HEK293 (cell line): ENCODE results near the gene CASKIN1.

Source experiments
- GFI1B ChIP-seq: fragments of 450-650 bp; formaldehyde crosslinking; IDR thresholded peaks from 2 replicates; pipeline ENCODE4 v1.5.1; 2016; ENCODE audit warnings: missing biosample characterization, missing genetic modification characterization
- HIC1 ChIP-seq: fragments of 450-650 bp; formaldehyde crosslinking; IDR thresholded peaks from 2 replicates; pipeline ENCODE4 v1.5.1; 2016; ENCODE audit warnings: missing biosample characterization, missing genetic modification characterization
- PATZ1 ChIP-seq: fragments of 450-650 bp; formaldehyde crosslinking; IDR thresholded peaks from 2 replicates; pipeline ENCODE4 v1.5.1; 2016; ENCODE audit warnings: missing biosample characterization, missing genetic modification characterization
- PBX3 ChIP-seq: sonication (generic); formaldehyde crosslinking; IDR thresholded peaks from 2 replicates; pipeline ENCODE4 v1.8.1; 2022; ENCODE audit warnings: mild to moderate bottlenecking, moderate library complexity, missing genetic modification reagents
- PRDM10 ChIP-seq: fragments of 450-650 bp; formaldehyde crosslinking; IDR thresholded peaks from 2 replicates; pipeline ENCODE4 v1.5.1; 2016; ENCODE audit warnings: missing biosample characterization, missing genetic modification characterization
- SCRT2 ChIP-seq: fragments of 450-650 bp; formaldehyde crosslinking; IDR thresholded peaks from 2 replicates; pipeline ENCODE4 v1.5.1; 2016; ENCODE audit warnings: missing biosample characterization, missing genetic modification characterization
- ZBTB11 ChIP-seq: fragments of 450-650 bp; formaldehyde crosslinking; conservative IDR thresholded peaks from 2 replicates; pipeline ENCODE4 v1.5.1; 2016; ENCODE audit warnings: low read depth, missing biosample characterization, missing genetic modification characterization
- ZBTB44 ChIP-seq: fragments of 450-650 bp; IDR thresholded peaks from 2 replicates; pipeline ENCODE4 v1.5.1; 2018; ENCODE audit warnings: missing biosample characterization, mild to moderate bottlenecking, missing genetic modification characterization
- ZBTB6 ChIP-seq: fragments of 450-650 bp; formaldehyde crosslinking; IDR thresholded peaks from 2 replicates; pipeline ENCODE4 v1.5.1; 2017; ENCODE audit warnings: missing biosample characterization, missing genetic modification characterization
- ZNF10 ChIP-seq: fragments of 450-650 bp; formaldehyde crosslinking; IDR thresholded peaks from 2 replicates; pipeline ENCODE4 v1.5.1; 2017; ENCODE audit warnings: missing biosample characterization, missing genetic modification characterization
- ZNF174 ChIP-seq: fragments of 450-650 bp; formaldehyde crosslinking; IDR thresholded peaks from 2 replicates; pipeline ENCODE4 v1.5.0; 2017; ENCODE audit warnings: missing biosample characterization, mild to moderate bottlenecking, missing genetic modification characterization
- ZNF19 ChIP-seq: fragments of 450-650 bp; formaldehyde crosslinking; IDR thresholded peaks from 2 replicates; pipeline ENCODE4; 2016; ENCODE audit warnings: missing biosample characterization, missing genetic modification characterization, low read depth
- ZNF302 ChIP-seq: fragments of 450-650 bp; formaldehyde crosslinking; IDR thresholded peaks from 2 replicates; pipeline ENCODE4 v1.5.1; 2016; ENCODE audit warnings: missing biosample characterization, missing genetic modification characterization, low read depth
- ZNF354C ChIP-seq: fragments of 450-650 bp; formaldehyde crosslinking; IDR thresholded peaks from 2 replicates; pipeline ENCODE4 v1.5.1; 2016; ENCODE audit warnings: missing biosample characterization, missing genetic modification characterization, low read depth, borderline replicate concordance
- ZNF366 ChIP-seq: fragments of 450-650 bp; formaldehyde crosslinking; conservative IDR thresholded peaks from 2 replicates; pipeline ENCODE4 v1.5.1; 2016; ENCODE audit warnings: missing biosample characterization, missing genetic modification characterization
- ZNF416 ChIP-seq: fragments of 450-650 bp; formaldehyde crosslinking; IDR thresholded peaks from 2 replicates; pipeline ENCODE4 v1.5.1; 2016; ENCODE audit warnings: missing biosample characterization, missing genetic modification characterization
- ZNF473 ChIP-seq: fragments of 450-650 bp; formaldehyde crosslinking; IDR thresholded peaks from 2 replicates; pipeline ENCODE4 v1.5.1; 2017; ENCODE audit warnings: missing biosample characterization, missing genetic modification characterization
- ZNF645 ChIP-seq: fragments of 450-650 bp; formaldehyde crosslinking; IDR thresholded peaks from 2 replicates; pipeline ENCODE4; 2016; ENCODE audit warnings: missing biosample characterization, missing genetic modification characterization
- ZSCAN5A ChIP-seq: fragments of 450-650 bp; formaldehyde crosslinking; IDR thresholded peaks from 2 replicates; pipeline ENCODE4 v1.5.1; 2016; ENCODE audit warnings: missing biosample characterization, missing genetic modification characterization

Gene CASKIN1

GRCh38 chr16:2238150-2238837 lies 41.9 kb upstream of the CASKIN1 start (continued):
- TF ChIP-seq ZBTB11 (tag by site-specific recombination) (no peak), PATZ1 (tag by site-specific recombination) (peak; percentile 13; the same call in 1 of the 2 replicates), ZSCAN5A (tag by site-specific recombination) (no peak), ZNF645 (tag by site-specific recombination) (no peak), ZNF19 (tag by site-specific recombination) (no peak), ZNF354C (tag by site-specific recombination) (no peak), ZNF302 (no peak), SCRT2 (tag by site-specific recombination) (no peak), ZNF10 (tag by site-specific recombination) (no peak), ZNF366 (tag by site-specific recombination) (no peak), ZBTB6 (tag by site-specific recombination) (no peak), ZNF473 (tag by site-specific recombination) (no peak), ZBTB44 (no peak), GFI1B (tag by site-specific recombination) (no peak), HIC1 (tag by site-specific recombination) (peak; percentile 67), PRDM10 (0 out of 2 replicates have a peak, but pooled peaks have one; percentile 23), PBX3 (no peak), ZNF174 (tag by site-specific recombination) (no peak), ZNF416 (no peak)
